Stimulated activated CD4-positive, alpha-beta T cell treated with anti-CD3 and anti-CD28 coated beads, Interleukin-4, amount 100 ng/mL, for 1 hour (primary cell): ENCODE data around the gene HIP1R.
A peak's percentile ranks its signal among the peaks of the same experiment; 100 is the strongest.

ENCODE experiments used
- DNase-seq: peaks from one replicate; pipeline ENCODE4 v3.0.0-alpha.2; 2020

Gene HIP1R

DNA sequence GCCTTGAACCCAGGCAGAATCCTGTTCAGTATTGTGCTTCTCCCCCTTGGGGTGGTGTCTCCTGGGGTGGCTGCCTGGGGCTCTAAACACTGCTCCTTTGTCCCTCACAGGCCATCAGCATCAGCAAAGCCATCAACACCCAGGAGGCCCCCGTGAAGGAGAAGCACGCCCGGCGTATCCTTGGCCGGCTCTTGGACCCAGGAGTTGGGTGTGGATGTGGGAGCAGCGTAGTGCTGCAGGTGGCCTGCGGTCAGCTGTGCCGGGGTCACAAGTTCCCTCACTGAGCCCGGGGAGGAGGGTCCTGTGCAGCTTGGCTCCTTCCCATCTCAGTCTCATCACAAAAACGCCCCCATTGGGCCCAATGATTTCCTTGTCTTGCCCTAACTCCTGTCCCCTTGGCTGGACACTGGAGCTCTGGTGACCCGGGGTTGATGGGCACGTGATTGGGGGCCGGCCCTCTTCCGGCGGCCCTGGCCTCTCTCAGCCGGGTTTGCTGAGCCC is 12.7 kb downstream of the HIP1R start:
- no peak for DNase-seq

DNA sequence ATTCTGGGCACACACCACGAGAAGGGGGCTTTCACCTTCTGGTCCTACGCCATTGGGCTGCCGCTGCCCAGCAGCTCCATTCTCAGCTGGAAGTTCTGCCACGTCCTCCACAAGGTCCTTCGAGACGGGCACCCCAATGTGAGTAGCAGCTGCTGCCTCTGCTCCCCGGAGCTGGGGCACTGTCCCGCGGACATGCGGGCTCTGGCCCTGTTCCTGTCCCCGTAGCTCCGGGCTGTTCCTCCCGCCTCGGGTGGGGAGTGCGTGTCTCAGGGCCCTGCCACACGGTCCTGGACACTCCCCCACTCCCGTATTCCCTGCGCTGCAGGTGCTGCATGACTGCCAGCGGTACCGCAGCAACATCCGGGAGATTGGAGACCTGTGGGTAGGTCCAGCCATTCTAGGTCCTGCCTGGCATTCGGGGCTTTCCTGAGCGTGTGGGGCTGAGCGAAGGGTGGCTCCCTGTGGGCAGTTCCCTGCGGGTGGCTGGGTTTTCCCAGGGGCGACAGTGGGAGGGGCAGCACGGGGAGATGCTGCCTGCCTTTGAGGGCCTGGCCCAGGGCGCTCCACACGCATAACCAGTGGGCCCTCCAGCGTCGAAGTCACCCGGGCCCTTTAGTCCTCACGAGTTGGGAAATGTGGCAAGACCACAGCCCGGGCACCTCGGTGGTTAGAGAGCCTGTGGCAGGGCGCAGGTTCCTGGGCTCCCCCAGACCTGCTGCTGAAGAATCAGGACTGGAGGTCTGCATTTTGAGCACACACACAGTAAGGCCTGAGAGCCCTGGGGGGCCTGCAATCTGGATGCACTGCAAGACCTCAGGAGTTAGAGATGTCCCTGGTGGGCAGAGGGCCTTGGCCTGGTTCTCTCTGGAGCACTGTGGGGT is 13.5 kb downstream of the HIP1R start:
- no peak for DNase-seq

GRCh38 chr12:122849352-122850047 is 14.2 kb downstream of the HIP1R start:
- no peak for DNase-seq

- DNase-seq = no peak
These were observed 14.8 kb downstream of the HIP1R start for GRCh38 chr12:122850048-122850445.

- DNase-seq = no peak
These were observed 15.6 kb downstream of the HIP1R start for GRCh38 chr12:122850695-122851350.

- DNase-seq = no peak
These were observed 16.6 kb downstream of the HIP1R start for GRCh38 chr12:122851820-122852219.

- DNase-seq = no peak
These were observed 17.3 kb downstream of the HIP1R start for GRCh38 chr12:122852336-122853275.

DNA sequence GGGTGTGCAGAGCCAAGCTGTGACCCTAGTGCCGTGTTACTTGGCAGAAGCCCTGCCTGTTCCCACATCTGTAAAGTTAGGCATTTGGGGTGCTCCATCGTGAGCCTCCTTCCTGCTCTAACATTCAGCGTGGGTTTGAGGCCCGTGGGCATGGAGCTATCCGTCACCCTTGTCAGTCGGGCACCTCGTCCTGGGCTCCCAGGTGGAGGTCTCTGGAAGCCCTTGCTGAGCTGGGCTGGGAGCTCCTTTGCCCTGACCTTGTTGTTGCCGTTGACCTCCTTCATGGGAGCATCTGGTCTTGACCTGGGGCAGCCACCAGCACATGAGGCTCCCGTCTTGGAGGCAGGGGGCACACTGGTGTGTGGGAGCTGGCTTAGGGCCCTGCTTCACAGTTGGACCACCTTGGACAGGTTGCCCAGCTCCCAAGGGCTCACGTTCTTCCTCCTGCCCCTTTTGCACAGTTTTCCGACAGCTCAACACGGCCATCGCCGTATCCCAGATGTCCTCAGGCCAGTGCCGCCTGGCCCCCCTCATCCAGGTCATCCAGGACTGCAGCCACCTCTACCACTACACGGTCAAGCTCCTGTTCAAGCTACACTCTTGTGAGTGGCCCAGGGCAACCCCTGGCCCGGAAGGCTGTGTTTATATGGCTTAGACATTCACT is 18.5 kb downstream of the HIP1R start:
- no peak for DNase-seq

DNA sequence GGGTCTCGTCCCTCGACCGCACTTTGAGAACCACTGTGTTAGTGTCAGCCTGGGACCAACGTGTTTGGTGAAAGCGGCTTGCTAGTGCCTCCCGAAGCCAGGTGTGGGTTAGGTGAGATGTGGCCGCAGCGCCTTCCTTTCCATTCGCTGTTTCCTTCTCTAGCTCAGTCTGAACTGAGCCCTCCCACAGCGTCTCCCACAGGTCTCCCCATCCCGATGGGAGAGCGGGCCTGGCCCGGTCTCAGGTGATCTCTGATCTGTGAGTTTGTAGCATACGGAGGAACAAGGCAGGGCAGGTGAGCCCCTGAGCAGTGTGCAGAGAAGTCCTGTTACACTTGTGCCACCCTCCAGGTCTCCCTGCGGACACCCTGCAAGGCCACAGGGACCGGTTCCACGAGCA is 19.3 kb downstream of the HIP1R start:
- no peak for DNase-seq

- no peak for DNase-seq
These were observed 20.0 kb downstream of the HIP1R start for GRCh38 chr12:122855071-122855829.

GRCh38 chr12:122855928-122856831 is 20.9 kb downstream of the HIP1R start:
- no peak for DNase-seq

- no peak for DNase-seq
These were observed 21.9 kb downstream of the HIP1R start for GRCh38 chr12:122856999-122857671.

- DNase-seq = no peak
These were observed 22.9 kb downstream of the HIP1R start for GRCh38 chr12:122858171-122858570.

- DNase-seq = no peak
These were observed 23.5 kb downstream of the HIP1R start for GRCh38 chr12:122858591-122859302.

DNA sequence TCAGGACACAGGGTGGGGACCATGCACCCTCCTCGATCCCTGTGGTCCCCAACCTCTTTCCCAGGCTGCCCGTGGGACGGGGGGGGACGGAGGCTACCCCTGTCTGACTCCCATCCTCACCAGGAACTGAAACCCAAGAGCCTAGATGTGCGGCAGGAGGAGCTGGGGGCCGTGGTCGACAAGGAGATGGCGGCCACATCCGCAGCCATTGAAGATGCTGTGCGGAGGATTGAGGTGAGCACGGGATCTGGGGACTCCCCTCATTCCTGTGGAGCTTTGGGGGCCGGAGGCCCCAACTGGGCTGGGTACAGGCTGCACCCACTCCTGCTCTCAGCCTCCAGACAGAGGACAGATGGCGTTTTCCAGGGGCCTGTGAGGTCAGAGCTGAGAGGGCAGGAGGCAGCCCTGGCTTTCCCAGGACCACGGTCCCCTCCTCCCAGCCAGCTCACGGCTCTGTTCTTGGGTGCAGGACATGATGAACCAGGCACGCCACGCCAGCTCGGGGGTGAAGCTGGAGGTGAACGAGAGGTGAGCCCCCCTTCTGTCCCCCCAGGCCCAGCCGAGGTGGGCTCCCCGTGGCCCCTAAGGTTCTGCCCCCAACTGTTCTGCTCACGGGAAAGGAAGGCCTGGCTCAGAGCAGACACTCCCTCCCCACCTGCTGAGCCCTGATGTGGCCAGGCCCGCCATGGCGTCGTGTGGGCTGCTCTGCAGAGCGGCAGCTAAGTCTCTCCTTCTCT is 24.2 kb downstream of the HIP1R start:
- DNase-seq = no peak

- peak; percentile 84 for DNase-seq
These were observed 25.0 kb downstream of the HIP1R start for GRCh38 chr12:122860040-122860853.
